ENCODE measurements around the gene ORC1. TPM values are rescaled to one million over a fixed set of nuclear protein-coding genes. Genes with fewer than 3 reads are reported as not detected.
A peak's percentile ranks its signal among the peaks of the same experiment; 100 is the strongest.

The ORC1 gene
- total RNA-seq, 1 donor from 2014 or later: 1.7 TPM

DNA sequence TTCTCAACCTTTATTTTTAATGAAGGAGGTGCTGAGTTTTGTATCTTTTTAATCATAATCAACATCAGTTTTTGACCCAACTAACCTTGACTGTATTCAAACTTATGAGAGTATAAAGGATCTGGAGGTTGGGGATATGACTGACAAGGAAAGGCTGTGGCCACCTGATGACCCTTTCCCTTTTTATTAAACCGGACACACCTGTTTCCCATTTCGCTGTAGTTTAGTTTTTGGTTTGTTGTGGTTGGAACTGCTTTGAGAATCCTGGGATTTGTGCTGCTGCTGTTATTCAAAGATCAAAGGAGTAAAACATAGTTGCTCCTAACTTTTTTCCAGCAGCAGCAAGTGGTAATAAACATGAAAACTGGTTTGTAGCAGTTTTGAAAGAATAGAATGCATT lies 12.6 kb upstream of the ORC1 start:
- intact Hi-C loops (cut with DNase I): no loop called here
- H3K9me3 ChIP-seq: no peaks in the 10 kb centered on the region
- no peak for DNase-seq (ENCODE audit: extremely low spot score in 2 of 2)
- no peak overlapping the region for H3K4me3 ChIP-seq
- peaks cover 4 to 80% of the 10 kb centered on the region in 2 donors for H3K36me3 ChIP-seq
- no peaks in the 10 kb centered on the region for H3K27me3 ChIP-seq
- no peaks in the 10 kb centered on the region for H3K4me1 ChIP-seq
- no peak overlapping the region for H3K27ac ChIP-seq
- no peak for TF ChIP-seq POLR2AphosphoS5 (IDR thresholded peaks at IDR 0.05; ENCODE audit: insufficient read depth in 1 of 2, low read depth in 1 of 2)
- TF ChIP-seq POLR2A (IDR thresholded peaks at IDR 0.05): no peak
- TF ChIP-seq, protein P1, sequence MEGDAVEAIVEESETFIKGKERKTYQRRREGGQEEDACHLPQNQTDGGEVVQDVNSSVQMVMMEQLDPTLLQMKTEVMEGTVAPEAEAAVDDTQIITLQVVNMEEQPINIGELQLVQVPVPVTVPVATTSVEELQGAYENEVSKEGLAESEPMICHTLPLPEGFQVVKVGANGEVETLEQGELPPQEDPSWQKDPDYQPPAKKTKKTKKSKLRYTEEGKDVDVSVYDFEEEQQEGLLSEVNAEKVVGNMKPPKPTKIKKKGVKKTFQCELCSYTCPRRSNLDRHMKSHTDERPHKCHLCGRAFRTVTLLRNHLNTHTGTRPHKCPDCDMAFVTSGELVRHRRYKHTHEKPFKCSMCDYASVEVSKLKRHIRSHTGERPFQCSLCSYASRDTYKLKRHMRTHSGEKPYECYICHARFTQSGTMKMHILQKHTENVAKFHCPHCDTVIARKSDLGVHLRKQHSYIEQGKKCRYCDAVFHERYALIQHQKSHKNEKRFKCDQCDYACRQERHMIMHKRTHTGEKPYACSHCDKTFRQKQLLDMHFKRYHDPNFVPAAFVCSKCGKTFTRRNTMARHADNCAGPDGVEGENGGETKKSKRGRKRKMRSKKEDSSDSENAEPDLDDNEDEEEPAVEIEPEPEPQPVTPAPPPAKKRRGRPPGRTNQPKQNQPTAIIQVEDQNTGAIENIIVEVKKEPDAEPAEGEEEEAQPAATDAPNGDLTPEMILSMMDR (IDR thresholded peaks at IDR 0.05): no peak

DNA sequence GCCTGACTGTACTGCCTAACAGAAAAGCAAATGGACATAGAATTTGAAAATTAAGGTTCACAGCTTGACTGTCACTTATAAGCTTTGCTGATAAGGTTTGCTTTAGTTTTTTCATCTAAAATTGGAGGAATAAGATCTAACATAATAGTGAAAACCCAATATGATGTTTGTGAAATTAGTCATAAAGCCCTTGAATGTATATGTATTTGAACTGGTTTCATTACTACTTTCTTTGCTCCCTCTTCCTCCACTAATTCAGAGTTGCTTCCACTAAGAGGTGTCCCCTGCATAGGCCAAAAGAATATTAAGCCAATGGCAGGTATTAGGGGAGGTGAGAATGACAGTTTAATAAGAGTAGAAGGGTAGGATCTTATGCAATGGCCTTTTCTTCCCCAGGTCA lies 10.7 kb upstream of the ORC1 start:
- TF ChIP-seq, protein P1 (IDR thresholded peaks at IDR 0.05): no peak
- no peak for TF ChIP-seq POLR2A (IDR thresholded peaks at IDR 0.05)
- TF ChIP-seq POLR2AphosphoS5 (IDR thresholded peaks at IDR 0.05; ENCODE audit: insufficient read depth in 1 of 2, low read depth in 1 of 2): no peak
- Histone ChIP-seq H3K9me3 (no peaks in the 10 kb centered on the region), H3K4me3 (no peak overlapping the region), H3K27me3 (no peaks in the 10 kb centered on the region), H3K27ac (no peak overlapping the region), H3K4me1 (no peaks in the 10 kb centered on the region), H3K36me3 (peaks cover 4 to 84% of the 10 kb centered on the region in 2 donors)
- intact Hi-C loops (cut with DNase I): no loop called here
- no peak for DNase-seq (ENCODE audit: extremely low spot score in 2 of 2)

DNA sequence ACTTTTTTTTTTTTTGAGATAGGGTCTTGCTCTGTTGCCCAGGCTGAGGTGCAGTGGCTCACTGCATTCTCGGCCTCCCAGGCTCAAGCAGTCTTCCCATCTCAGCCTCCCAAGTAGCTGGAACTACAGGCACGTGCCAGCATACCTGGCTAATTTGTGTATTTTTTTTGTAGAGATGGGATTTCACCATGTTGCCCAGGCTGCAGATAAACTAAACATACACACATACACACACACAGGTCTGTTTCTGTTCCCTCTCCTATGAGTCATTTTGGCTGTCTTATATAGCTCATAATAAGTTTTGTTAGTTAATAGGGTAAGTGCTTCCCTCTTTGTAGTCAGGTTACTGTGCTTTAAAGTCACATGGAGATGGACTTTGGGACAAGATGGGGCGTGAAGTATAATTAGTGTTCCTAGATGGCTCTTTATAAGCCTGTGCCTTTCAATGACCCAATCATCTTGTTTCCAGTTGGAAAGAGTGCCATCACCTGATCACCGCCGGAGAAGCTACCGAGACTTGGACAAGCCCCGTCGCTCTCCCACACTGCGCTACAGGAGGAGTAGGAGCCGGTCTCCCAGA lies 9.3 kb upstream of the ORC1 start:
- H3K4me1 ChIP-seq: no peaks in the 10 kb centered on the region
- no peaks in the 10 kb centered on the region for H3K9me3 ChIP-seq
- no peak overlapping the region for H3K4me3 ChIP-seq
- intact Hi-C loops (cut with DNase I): no loop called here
- H3K36me3 ChIP-seq: peaks cover 4 to 94% of the 10 kb centered on the region in 2 donors
- H3K27ac ChIP-seq: no peak overlapping the region
- DNase-seq (ENCODE audit: extremely low spot score in 2 of 2): no peak
- TF ChIP-seq, protein P1 (IDR thresholded peaks at IDR 0.05): no peak
- TF ChIP-seq POLR2AphosphoS5 (IDR thresholded peaks at IDR 0.05; ENCODE audit: insufficient read depth in 1 of 2, low read depth in 1 of 2) (no peak), POLR2A (IDR thresholded peaks at IDR 0.05) (no peak)
- no peaks in the 10 kb centered on the region for H3K27me3 ChIP-seq

DNA sequence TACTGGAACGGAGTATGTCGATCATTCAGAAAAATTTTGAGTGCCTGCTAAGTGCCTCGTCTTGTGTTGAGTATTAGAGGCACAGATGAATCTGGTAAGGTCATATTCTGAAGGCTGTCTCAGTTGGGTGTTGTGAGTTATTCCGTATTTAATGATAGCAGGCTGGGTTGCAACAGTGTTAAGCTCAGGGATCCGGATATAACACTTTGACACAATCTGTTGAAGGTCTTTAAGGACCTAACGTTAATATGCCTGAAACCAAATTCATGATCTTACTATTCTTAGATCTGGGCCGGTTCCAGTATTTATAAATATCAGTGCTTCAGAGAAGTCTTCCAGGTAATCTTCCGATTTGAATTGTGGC lies 734 bp upstream of the ORC1 start:
- peak overlapping the region; percentile 89 for H3K27ac ChIP-seq
- peaks cover 22% of the 10 kb centered on the region for H3K4me1 ChIP-seq
- intact Hi-C loops (cut with DNase I): loop anchor here (1.0 to 10.0 kb wide), 2 partner anchors 22 to 260 kb away; partner anchors contain the start of gene ZFYVE9
- H3K36me3 ChIP-seq: peaks cover 0 to 30% of the 10 kb centered on the region in 2 donors
- no peak for TF ChIP-seq POLR2A (IDR thresholded peaks at IDR 0.05)
- no peak for TF ChIP-seq POLR2AphosphoS5 (IDR thresholded peaks at IDR 0.05; ENCODE audit: insufficient read depth in 1 of 2, low read depth in 1 of 2)
- TF ChIP-seq, protein P1 (IDR thresholded peaks at IDR 0.05): no peak
- no peaks in the 10 kb centered on the region for H3K9me3 ChIP-seq
- no peak for DNase-seq (ENCODE audit: extremely low spot score in 2 of 2)
- peak overlapping the region; percentile 87 to 93 for H3K4me3 ChIP-seq
- no peaks in the 10 kb centered on the region for H3K27me3 ChIP-seq

DNA sequence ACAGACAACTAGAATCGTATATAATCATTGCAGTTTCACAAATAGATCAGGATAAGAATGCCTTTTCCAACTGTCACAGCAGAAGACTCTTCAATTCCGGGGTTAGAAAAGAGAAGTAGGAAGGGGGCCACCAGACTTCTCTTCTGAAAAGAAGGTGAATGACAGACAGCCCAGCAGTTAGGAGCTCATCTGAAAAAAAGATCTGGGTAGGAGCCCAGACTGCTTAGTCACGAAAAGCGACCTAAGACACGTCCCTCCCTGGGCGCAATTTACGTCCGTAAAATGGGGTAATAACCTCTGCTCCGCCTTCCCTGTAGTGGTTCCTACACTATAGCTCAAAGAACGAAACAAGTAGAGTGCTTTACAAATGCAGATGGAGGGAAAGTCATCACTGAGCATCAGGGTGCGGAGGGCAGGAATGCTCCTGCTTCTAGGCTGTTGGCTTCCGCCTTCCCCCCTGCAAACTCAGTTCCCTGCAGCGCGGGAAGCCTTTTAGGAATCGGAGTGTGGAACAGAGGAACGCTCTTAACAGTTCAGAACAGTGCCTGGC lies 582 bp downstream of the ORC1 start:
- Histone ChIP-seq H3K27ac (peak overlapping the region; percentile 89), H3K36me3 (peaks cover 0 to 17% of the 10 kb centered on the region in 2 donors), H3K4me1 (peaks cover 22% of the 10 kb centered on the region), H3K27me3 (no peaks in the 10 kb centered on the region), H3K9me3 (no peaks in the 10 kb centered on the region), H3K4me3 (peak overlapping the region; percentile 87 to 93)
- DNase-seq (ENCODE audit: extremely low spot score in 2 of 2): no peak
- intact Hi-C loops (cut with DNase I): loop anchor here (10.0 kb wide), 1 partner anchor 259 kb away; the partner anchor contains the start of gene ZFYVE9
- TF ChIP-seq POLR2AphosphoS5 (IDR thresholded peaks at IDR 0.05; ENCODE audit: insufficient read depth in 1 of 2, low read depth in 1 of 2): no peak
